Neuronal stem cell (in vitro differentiated cells): ENCODE results near the gene ZDHHC22.

Experiments used
- DNase-seq: peaks from one replicate; pipeline ENCODE4 v3.0.0-alpha.2; 2013; ENCODE audit warnings: low spot score
- H2AFZ ChIP-seq: one replicate; pipeline ENCODE4 v1.6.1; 2013; ENCODE audit warnings: mild to moderate bottlenecking, low read length, inconsistent platforms
- H2AK5ac ChIP-seq: 2 replicates; pipeline ENCODE4 v1.6.1; 2013; ENCODE audit warnings: low read depth, mild to moderate bottlenecking, inconsistent platforms, low read length, moderate library complexity, mixed read lengths
- H2BK120ac ChIP-seq: 2 replicates; pipeline ENCODE4 v1.6.1; 2013; ENCODE audit warnings: low read depth, mild to moderate bottlenecking, inconsistent platforms, low read length, moderate library complexity, mixed read lengths
- H2BK12ac ChIP-seq: one replicate; pipeline ENCODE4 v1.6.1; 2013; ENCODE audit warnings: low read length, inconsistent platforms
- H2BK15ac ChIP-seq: 2 replicates; pipeline ENCODE4 v1.6.1; 2013; ENCODE audit warnings: mild to moderate bottlenecking, low read length, inconsistent platforms, mixed read lengths
- H2BK5ac ChIP-seq: one replicate; pipeline ENCODE4 v1.6.1; 2013; ENCODE audit warnings: inconsistent platforms, mild to moderate bottlenecking, low read length, moderate library complexity
- H3K14ac ChIP-seq: one replicate; pipeline ENCODE4 v1.6.1; 2013; ENCODE audit warnings: low read length, inconsistent platforms
- H3K18ac ChIP-seq: 2 replicates; pipeline ENCODE4 v1.6.1; 2013; ENCODE audit warnings: low read length, inconsistent platforms
- H3K23ac ChIP-seq: 2 replicates; pipeline ENCODE4 v1.6.1; 2013; ENCODE audit warnings: low read depth, mild to moderate bottlenecking, mixed read lengths, low read length, inconsistent platforms; ENCODE audit not compliant: poor library complexity
- H3K27ac ChIP-seq: replicated peaks from 3 replicates; pipeline ENCODE4 v1.5.1; 2013; ENCODE audit warnings: low read length, inconsistent platforms
- H3K27me3 ChIP-seq, 3 experiments: 2 replicates each; pipeline ENCODE4 v1.6.1; 2013; ENCODE audit warnings: low read length in 3 of 3, mild to moderate bottlenecking in 2 of 3, inconsistent platforms in 1 of 3, low read depth in 1 of 3, mixed read lengths in 1 of 3, moderate library complexity in 1 of 3; ENCODE audit not compliant: control insufficient read depth in 3 of 3, insufficient read depth in 3 of 3
- H3K36me3 ChIP-seq, 2 donors: replicated peaks in 1 of 2; 2 replicates each; pipeline ENCODE4 v1.6.1; 2013; ENCODE audit warnings: low read length in 2 of 2; ENCODE audit not compliant: control insufficient read depth in 2 of 2, insufficient read depth in 2 of 2
- H3K4ac ChIP-seq: 2 replicates; pipeline ENCODE4 v1.6.1; 2013; ENCODE audit warnings: inconsistent platforms, mild to moderate bottlenecking, low read length, moderate library complexity
- H3K4me1 ChIP-seq, 2 donors: 1 replicate in 1 of 2; 2 replicates in 1 of 2; pipeline ENCODE4 v1.6.1; 2013; ENCODE audit warnings: low read length in 2 of 2, low read depth in 1 of 2; ENCODE audit not compliant: control insufficient read depth in 2 of 2, insufficient read depth in 1 of 2
- H3K4me2 ChIP-seq: one replicate; pipeline ENCODE4 v1.6.1; 2013; ENCODE audit warnings: mild to moderate bottlenecking, low read length, inconsistent platforms; ENCODE audit not compliant: insufficient read depth, poor library complexity, severe bottlenecking
- H3K4me3 ChIP-seq, 2 donors: 2 replicates each; pipeline ENCODE4 v1.5.1; 2013; ENCODE audit warnings: low read length in 2 of 2, mild to moderate bottlenecking in 2 of 2, inconsistent platforms in 1 of 2, moderate library complexity in 1 of 2
- H3K79me1 ChIP-seq: one replicate; pipeline ENCODE4 v1.6.1; 2013; ENCODE audit warnings: low read depth, mild to moderate bottlenecking, inconsistent platforms, low read length, moderate library complexity
- H3K9ac ChIP-seq: one replicate; pipeline ENCODE4 v1.6.1; 2013; ENCODE audit warnings: mild to moderate bottlenecking, low read depth, low read length, inconsistent platforms; ENCODE audit not compliant: poor library complexity
- H3K9me3 ChIP-seq, 2 donors: replicated peaks in 1 of 2; 2 replicates each; pipeline versions ENCODE3 to v1.6.1; 2013; ENCODE audit warnings: low read length in 2 of 2, mild to moderate bottlenecking in 2 of 2, inconsistent platforms in 1 of 2, low read depth in 1 of 2, mixed read lengths in 1 of 2, moderate library complexity in 1 of 2; ENCODE audit not compliant: control insufficient read depth in 2 of 2, insufficient read depth in 1 of 2
- H4K8ac ChIP-seq: one replicate; pipeline ENCODE4 v1.6.1; 2013; ENCODE audit warnings: low read depth, mild to moderate bottlenecking, inconsistent platforms, low read length, moderate library complexity
- H4K91ac ChIP-seq: one replicate; pipeline ENCODE4 v1.6.1; 2013; ENCODE audit warnings: low read length, low read depth, mild to moderate bottlenecking, inconsistent platforms; ENCODE audit not compliant: poor library complexity
- WGBS, 2 donors: extraction: QIAGEN DNeasy Blood & Tissue Kit; methylation state at CpG; one replicate each; pipeline ENCODE4 v1.1.7; 2013; ENCODE audit warnings: missing lambda C conversion rate in 2 of 2, mixed read lengths in 1 of 2; ENCODE audit not compliant: insufficient read length in 2 of 2, insufficient replicate concordance in 1 of 2; ENCODE audit errors: extremely low coverage in 2 of 2; 5-methylcytosine and 5-hydroxymethylcytosine counted together

Gene ZDHHC22

GRCh38 chr14:77104393-77104792, 37.2 kb downstream of the ZDHHC22 start:
- no peak overlapping the region for H2AK5ac ChIP-seq
- H3K27ac ChIP-seq: no peak overlapping the region
- H2AFZ ChIP-seq: no peak overlapping the region
- H3K14ac ChIP-seq: no peak overlapping the region
- H3K79me1 ChIP-seq: peaks cover 2% of the 10 kb centered on the region
- no peak overlapping the region for H3K4me3 ChIP-seq
- peaks cover 0 to 37% of the 10 kb centered on the region in 2 donors for H3K36me3 ChIP-seq
- H4K91ac ChIP-seq: no peak overlapping the region
- H2BK5ac ChIP-seq: no peak overlapping the region
- no peak overlapping the region for H3K18ac ChIP-seq
- H3K4ac ChIP-seq: no peak overlapping the region
- H3K4me1 ChIP-seq: peaks cover 6 to 32% of the 10 kb centered on the region in 2 donors
- H3K9me3 ChIP-seq: no peaks in the 10 kb centered on the region
- WGBS, 2 donors: no CpG with 5 or more reads among the region's 3 CpGs
- no peak overlapping the region for H4K8ac ChIP-seq
- H2BK120ac ChIP-seq: no peak overlapping the region
- H2BK15ac ChIP-seq: no peak overlapping the region
- no peak overlapping the region for H2BK12ac ChIP-seq
- H3K27me3 ChIP-seq: no peaks in the 10 kb centered on the region
- H3K4me2 ChIP-seq: no peak overlapping the region
- DNase-seq: no peak
- no peak overlapping the region for H3K9ac ChIP-seq
- H3K23ac ChIP-seq: no peak overlapping the region

GRCh38 chr14:77103951-77104350, 37.6 kb downstream of the ZDHHC22 start:
- Histone ChIP-seq H2AFZ (no peak overlapping the region), H2BK120ac (no peak overlapping the region), H2BK5ac (no peak overlapping the region), H3K79me1 (peaks cover 3% of the 10 kb centered on the region), H2BK15ac (no peak overlapping the region), H3K27me3 (no peaks in the 10 kb centered on the region), H3K23ac (no peak overlapping the region), H3K36me3 (peaks cover 0 to 33% of the 10 kb centered on the region in 2 donors), H3K18ac (no peak overlapping the region), H4K8ac (no peak overlapping the region), H4K91ac (no peak overlapping the region), H3K4ac (no peak overlapping the region), H3K9ac (no peak overlapping the region), H3K14ac (no peak overlapping the region), H3K4me2 (no peak overlapping the region), H2BK12ac (no peak overlapping the region), H3K4me3 (no peak overlapping the region), H3K9me3 (peaks cover 0 to under 1% of the 10 kb centered on the region in 2 donors), H2AK5ac (no peak overlapping the region), H3K27ac (no peak overlapping the region), H3K4me1 (peaks cover 7 to 36% of the 10 kb centered on the region in 2 donors)
- no CpG with 5 or more reads among the region's 6 CpGs for WGBS, 2 donors
- no peak for DNase-seq

DNA sequence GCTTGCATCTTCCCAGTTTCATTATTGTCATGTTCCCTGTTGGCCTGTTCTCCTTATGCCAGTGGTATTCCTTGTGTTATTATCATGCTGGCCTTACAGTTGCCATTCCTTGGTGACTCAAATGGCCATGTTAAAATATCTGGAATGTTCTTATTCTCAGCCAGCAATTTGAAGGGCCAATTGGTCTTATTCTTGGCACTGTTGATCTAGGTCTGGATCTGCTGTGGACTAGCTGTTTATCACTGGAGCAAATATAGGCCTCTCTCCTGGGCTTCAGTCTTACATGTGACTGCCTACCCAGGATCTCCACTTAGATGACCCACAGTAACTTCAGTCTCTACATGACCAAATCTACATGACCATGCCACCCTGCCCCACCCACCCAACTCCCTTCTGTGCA, 38.1 kb downstream of the ZDHHC22 start:
- Histone ChIP-seq H3K27ac (no peak overlapping the region), H4K91ac (no peak overlapping the region)

GRCh38 chr14:77102154-77102553, 39.4 kb downstream of the ZDHHC22 start:
- Histone ChIP-seq H2BK15ac (no peak overlapping the region), H2AK5ac (no peak overlapping the region), H2BK5ac (no peak overlapping the region), H4K8ac (no peak overlapping the region), H3K36me3 (peaks cover 0 to 15% of the 10 kb centered on the region in 2 donors), H3K27me3 (no peaks in the 10 kb centered on the region), H2BK120ac (no peak overlapping the region), H3K79me1 (peaks cover 9% of the 10 kb centered on the region), H4K91ac (no peak overlapping the region), H2BK12ac (no peak overlapping the region), H3K9me3 (peaks cover 0 to 2% of the 10 kb centered on the region in 2 donors), H3K18ac (no peak overlapping the region), H3K4ac (no peak overlapping the region), H3K4me1 (peaks cover 11 to 39% of the 10 kb centered on the region in 2 donors), H3K14ac (no peak overlapping the region), H3K4me3 (no peak overlapping the region), H3K9ac (no peak overlapping the region), H3K23ac (no peak overlapping the region), H3K27ac (no peak overlapping the region), H3K4me2 (no peak overlapping the region), H2AFZ (no peak overlapping the region)
- no peak for DNase-seq
- no CpG with 5 or more reads among the region's 4 CpGs for WGBS, 2 donors

More for the DNA sequence above, 38.1 kb downstream of the ZDHHC22 start:
- no peak for DNase-seq
- Histone ChIP-seq H2BK5ac (no peak overlapping the region), H2BK12ac (no peak overlapping the region), H2AFZ (no peak overlapping the region), H3K9me3 (peaks cover 0 to 2% of the 10 kb centered on the region in 2 donors), H2AK5ac (no peak overlapping the region), H3K4ac (no peak overlapping the region), H3K27me3 (no peaks in the 10 kb centered on the region), H3K23ac (no peak overlapping the region), H3K14ac (no peak overlapping the region), H3K4me1 (peaks cover 11 to 39% of the 10 kb centered on the region in 2 donors), H4K8ac (no peak overlapping the region), H3K4me3 (no peak overlapping the region), H3K36me3 (peaks cover 0 to 28% of the 10 kb centered on the region in 2 donors), H2BK120ac (no peak overlapping the region), H3K79me1 (peaks cover 8% of the 10 kb centered on the region), H3K4me2 (no peak overlapping the region), H3K9ac (no peak overlapping the region), H3K18ac (no peak overlapping the region), H2BK15ac (no peak overlapping the region)
